DMS 273 (cell line): ENCODE results near the gene FAIM2.

Source experiments
- DNase-seq: peaks from one replicate; lab custom pipeline; 2025; ENCODE audit not compliant: unreplicated experiment; lab: John Stamatoyannopoulos, UW

Gene FAIM2

GRCh38 chr12:49920241-49920914 is 16.7 kb upstream of the FAIM2 start:
- no peak for DNase-seq

- DNase-seq = no peak
Measured at GRCh38 chr12:49917788-49918173, 14.1 kb upstream of the FAIM2 start.

GRCh38 chr12:49917166-49917787 is 13.6 kb upstream of the FAIM2 start:
- DNase-seq = no peak

GRCh38 chr12:49916129-49916919 is 12.6 kb upstream of the FAIM2 start:
- DNase-seq = no peak

DNA sequence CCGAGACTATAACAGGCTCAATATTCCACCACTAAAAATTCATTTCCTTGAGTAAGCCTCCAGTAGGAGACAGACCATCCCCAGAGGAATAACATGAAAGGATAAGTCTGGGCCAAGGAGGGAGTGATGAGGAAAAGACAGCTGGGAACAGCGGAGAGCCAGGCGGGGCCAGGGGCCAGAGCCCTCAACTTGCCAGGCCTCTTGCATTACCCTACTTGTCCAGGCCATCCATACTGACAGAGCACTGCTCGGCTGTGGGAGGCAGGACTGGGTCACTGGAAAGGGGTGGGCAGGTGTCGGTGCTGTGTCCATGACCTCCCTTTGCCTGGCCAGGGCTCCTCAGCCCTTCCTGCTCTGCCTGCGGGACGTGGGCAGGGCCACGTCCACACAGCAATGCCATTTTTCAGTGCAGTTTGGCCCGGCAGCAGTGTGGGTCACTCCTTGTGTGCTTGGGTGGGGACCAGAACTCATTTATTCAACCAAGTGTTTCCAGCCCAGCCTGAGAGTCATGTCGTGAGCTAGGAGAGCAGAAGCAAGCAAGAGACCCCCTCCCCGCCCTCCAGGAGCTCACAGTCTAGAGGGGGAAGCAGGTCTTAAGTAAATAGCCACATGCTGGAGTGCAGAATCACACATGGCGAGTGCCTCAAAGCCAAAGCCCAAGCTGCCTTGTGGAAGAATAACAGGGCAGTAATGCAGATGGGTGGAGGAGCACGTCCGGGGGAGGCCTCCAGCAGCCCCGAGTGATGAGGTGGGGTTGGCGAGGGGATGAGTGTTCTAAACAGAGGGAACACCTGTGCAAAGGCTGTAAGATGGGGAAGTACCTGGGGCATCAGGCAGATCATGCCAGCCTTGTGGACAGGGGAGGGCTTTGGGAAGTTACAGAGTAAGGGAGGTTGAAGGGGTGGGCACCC is 8.9 kb upstream of the FAIM2 start:
- DNase-seq = no peak

GRCh38 chr12:49911213-49911605 is 7.5 kb upstream of the FAIM2 start:
- DNase-seq = no peak

DNA sequence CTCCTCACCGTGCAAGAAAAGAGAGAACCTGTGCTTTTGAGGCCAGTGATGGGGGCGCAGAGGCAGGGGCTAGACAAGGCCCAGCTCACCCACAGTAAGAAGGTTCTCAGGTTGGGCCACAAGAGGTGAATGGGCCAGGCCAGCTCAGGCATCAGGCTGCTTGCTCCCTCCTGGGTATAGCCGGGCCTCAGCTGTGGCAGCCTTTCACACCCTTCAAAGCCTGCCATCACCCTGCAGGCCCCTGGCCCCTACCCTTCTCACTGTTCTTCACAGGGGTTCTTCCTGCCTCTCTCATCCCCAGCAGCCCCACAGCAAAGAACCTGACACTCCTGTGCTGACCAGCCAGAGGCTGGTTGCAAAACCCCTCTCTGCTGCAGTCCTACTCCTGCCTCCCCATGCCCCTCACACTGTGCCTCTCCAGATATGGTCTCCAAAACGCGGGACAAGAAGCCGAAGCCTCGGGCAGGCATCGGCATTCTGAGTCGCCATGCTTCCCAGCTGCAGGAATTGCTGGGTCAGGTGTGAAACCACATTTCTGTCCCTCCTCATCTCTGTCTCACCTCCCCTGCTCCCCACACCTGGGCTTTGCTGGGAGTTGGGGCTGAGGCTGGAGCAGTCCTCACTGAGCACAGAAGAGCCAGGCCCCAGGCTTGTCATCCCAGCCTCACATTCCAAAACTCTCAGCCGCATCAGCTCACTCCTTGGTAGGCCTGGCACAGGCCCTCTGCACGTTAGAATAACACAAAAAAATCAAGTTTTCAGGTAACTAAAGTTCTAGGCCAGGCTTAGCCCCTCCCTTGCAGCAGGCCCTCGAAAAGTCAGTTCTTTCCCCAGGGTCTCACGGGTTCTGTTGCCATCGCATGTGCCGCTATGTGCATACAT is 6.9 kb upstream of the FAIM2 start:
- DNase-seq = no peak

- peak; percentile 10 for DNase-seq
Measured at GRCh38 chr12:49909826-49910225, 6.1 kb upstream of the FAIM2 start.

GRCh38 chr12:49909356-49909755 is 5.7 kb upstream of the FAIM2 start:
- no peak for DNase-seq

DNA sequence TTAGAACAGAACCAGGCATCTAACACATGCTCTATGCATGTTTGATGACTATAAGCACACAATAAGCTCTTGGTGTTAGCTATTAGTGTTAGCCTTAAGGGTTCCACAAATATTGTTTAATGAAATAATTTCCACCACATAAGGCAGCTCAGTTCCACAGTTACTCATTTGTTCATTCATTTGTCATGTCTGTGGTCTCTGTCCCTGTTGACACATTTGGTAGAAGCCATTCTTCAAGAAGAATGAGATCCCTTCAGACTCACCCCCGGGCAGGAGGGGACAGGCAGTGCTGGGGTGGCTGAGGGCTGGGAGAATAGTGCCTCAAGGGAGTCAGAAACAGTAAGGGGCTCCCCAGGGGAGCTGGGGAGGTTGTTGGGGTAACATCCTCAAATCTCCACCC is 3.7 kb upstream of the FAIM2 start:
- DNase-seq = no peak

DNA sequence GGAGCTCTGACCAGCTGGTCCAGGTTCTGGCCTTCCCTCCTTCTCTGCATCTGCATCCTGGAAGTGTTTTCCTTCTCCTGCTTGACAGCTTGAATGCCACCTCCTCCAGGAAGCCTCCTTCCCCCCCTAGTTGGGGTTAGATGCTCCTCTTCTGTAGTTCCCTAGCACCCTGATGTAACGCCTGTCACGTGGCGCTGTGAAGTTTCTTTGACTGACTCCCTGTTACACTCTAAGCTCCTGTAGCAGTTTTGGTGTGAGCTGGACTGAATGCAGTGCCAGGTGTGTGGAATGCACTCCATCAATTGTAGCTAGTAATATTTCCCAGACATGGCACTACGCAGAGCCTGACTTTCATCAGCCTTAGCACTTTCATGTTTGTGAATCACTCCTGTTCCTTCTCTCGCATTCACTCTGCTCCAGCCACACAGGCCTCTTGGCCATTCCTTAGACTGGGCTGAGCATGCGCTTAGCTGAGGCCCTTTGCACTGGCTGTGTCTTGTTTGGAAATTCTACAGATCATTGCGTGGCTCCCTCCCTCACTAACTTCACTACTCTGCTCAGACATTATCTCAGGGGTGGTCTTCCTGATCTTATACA is 2.1 kb upstream of the FAIM2 start:
- no peak for DNase-seq

- no peak for DNase-seq
Measured at GRCh38 chr12:49904601-49905000, 901 bp upstream of the FAIM2 start.

GRCh38 chr12:49903351-49903699 is 375 bp downstream of the FAIM2 start:
- DNase-seq = no peak

DNA sequence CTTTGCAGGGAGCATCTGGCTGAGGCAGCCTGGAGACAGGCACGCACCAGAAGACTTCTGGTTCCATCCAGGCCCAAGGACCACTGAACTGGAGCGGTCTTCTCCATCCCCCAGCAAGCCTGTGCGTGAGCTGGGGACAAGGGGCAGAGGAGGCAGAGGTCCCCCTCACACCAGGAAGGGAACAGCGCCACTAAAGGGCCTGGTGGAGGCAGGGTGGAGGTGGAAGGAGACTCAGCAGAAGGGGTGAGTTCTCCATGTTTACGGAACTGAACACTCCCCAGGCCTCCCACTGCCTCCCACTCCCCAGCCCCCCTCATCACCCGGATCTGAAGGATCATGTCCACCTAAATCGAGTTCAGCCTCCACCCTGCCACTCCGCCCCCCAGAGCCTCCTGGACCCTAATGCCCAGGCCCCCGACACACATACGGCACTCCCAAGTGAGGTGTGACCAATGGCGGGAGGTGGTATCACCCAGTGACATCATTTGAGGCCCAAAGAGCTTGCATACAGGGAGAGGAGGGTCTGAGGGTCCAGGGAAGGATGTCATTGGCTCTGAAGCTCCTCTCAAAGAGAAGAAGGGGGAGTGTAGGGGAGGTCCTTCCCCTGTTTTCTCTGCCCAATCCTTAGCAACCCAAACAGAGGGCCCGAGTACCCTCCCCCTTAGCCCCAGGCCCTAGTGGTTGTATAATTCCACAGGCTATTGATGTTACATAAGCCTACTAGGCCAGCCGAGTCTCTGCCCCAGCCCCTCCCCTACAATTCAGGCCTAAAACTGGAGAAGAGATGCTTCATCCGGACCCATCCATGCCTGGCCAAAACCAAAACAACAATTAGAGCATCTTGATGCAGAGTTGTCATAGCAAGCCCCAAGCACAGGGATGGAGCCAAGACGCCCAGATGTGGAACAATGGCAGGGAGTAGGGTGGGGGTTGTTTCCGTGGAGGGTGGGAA is 1.0 kb downstream of the FAIM2 start:
- no peak for DNase-seq

DNA sequence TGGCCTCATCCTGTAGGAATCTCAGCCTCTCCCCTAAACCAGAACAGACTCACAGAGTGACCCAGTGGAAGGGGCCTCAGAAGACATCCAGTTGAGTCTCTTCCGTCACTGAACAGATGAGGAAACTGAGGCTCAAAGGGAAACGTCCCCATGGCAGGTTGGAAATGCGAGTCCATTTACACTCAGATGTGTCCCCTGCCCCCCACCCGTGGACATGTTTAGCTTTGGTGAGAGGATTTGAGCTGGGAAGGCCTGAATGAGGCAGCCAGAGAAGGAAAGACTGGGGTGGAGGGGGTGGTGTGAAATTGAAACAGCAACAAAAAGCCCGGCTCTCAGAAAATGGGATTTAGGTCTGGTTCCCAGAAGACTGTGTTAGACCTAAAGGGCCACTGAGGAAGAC is 1.7 kb downstream of the FAIM2 start:
- DNase-seq = no peak

GRCh38 chr12:49901026-49901425 is 2.7 kb downstream of the FAIM2 start:
- DNase-seq = no peak

- no peak for DNase-seq
Measured at GRCh38 chr12:49900371-49900770, 3.3 kb downstream of the FAIM2 start.

- no peak for DNase-seq
Measured at GRCh38 chr12:49899921-49900320, 3.8 kb downstream of the FAIM2 start.

GRCh38 chr12:49899286-49899843 is 4.3 kb downstream of the FAIM2 start:
- no peak for DNase-seq
